Measurements from ENCODE around the gene ADPRS.

Gene ADPRS

DNA sequence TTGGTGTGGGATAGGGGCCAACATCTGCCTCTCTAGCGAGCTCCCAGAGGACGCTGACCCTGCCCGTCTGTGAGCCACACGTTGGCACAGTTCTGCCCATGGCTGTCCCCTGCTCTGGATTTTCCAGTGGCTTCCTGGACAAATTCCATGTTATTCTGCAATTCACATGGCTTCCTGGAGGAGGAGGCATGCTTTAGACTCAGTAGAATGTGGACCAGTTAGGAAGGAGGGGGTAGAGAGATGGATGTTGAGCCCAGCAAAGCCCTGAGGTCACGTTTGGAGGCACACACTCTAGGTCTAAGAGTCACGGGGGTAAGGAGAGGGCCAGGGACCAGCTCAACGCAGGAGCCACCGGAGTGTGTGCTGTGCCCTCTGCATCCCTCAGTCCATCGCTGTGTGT, 24.1 kb downstream of the ADPRS start:
- DNase-seq, result no peak

- DNase-seq, result no peak
Measured at GRCh38 chr1:36114371-36114770, 25.7 kb downstream of the ADPRS start.

- peak; percentile 90 for DNase-seq
Measured at GRCh38 chr1:36115200-36115669, 26.5 kb downstream of the ADPRS start.

GRCh38 chr1:36115931-36116330, 27.2 kb downstream of the ADPRS start:
- DNase-seq, result peak; percentile 61

DNA sequence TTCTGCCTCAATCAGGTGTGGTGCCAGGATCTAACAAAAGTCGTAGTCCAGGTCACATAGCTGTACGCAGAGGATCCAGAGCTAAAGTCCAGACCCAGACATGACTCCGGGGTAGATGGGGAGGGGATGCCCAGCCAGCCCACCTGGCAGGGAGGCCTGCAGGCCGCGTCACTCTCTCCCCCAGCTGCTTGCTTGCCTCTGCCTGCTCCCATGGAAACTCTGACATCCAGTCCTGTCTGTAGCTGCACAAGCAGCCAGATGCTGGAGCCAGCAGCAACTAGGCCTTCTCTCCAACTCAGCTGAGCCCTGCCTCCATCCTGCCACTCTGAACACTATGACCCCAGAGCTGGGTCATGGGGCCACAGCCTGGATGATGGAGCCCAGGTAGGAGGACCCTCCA, 28.2 kb downstream of the ADPRS start:
- no peak for DNase-seq

DNA sequence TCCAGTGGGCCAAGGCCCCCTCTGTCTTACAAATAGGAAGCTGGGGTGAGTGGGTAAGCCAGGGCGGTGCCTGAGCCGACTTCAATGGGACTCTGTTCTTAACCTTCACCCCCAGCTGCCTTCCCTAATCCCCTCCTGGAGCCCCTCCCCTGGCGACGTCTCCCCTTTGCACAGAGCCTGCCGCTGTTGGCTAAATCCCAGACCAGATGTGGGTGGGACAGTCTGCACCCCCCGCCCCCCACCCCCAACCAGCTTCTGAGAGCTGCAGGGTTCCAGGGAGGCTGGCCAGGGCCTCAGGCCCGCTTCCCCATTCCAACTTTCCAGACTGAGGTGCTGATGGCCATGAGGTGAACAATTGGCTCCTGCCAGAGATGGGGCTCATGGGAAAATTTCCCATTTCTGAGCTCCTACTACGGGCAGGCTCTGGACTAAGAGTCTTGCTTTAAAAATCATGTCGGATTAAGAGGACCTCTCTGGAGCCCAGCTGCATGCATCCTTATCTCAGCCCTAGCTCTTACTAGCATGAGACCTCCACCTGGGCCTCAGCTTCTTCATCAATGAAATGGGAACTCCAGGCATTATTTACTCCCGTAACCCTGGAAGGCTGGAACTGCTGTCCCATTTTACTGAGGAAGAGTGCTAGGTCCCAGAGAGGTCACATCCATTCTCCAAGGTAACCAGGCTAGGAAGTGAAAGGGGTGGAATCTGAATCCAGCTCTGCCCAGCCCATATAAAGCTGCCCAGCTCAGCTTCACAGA, 29.9 kb downstream of the ADPRS start:
- DNase-seq, result no peak

DNA sequence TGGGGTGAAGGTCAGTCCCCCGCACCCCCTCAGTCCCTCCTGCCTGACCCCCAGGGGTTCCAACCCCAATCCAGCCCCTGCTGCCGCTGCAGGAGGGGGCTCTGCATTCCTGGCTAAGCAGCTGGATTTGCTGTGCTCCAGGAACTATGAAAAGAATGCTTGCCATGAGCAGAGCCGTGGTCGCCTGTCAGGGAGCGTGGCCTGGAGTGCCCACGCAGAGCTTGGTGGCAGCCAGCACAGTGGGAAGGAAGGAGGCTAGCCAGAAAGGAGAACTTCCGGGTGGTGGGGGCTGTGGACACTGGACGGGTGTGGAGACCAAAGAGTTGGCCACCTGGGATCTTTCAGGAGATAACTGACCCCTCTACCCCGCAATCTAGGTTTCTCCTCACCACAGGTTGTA, 30.8 kb downstream of the ADPRS start:
- peak; percentile 32 for DNase-seq

GRCh38 chr1:36122062-36123030, 33.7 kb downstream of the ADPRS start:
- DNase-seq, result no peak

- peak; percentile 50 for DNase-seq
Measured at GRCh38 chr1:36123356-36123755, 34.7 kb downstream of the ADPRS start.

DNA sequence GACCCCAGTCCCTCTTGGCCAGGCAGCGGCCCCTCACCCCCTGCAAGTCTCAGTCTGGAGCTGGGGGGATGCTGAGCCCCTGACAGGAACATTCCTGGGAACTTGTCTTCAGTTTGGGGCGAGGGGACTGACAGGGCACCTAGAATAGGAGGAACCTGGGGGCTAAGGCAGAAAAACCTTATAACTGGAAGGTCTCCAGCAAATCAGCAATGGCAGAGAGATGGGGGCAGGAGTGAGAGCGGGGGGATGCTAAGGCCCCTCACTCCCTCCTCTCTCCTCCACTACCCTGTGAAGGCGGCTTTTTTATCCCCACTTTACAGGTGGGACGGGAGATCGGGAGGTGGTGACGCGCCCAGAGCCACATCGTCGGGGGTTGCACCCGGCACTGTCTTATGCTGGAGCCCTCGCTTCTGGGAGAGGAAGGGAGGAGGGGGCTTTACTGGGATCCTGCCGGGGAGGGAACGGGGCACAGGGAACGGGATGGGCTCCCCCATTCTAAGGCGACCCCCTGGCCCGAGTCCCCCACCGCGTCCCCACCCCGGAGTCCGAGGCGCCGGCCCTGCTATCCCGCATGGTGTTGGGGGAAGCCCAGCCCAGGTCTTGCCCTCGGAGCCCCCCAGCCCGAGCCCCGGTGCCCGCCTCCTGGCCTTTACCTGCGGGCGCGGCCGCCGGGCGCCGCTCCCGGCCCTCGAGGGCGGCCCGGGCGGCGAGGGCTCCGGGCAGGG, 35.9 kb downstream of the ADPRS start:
- DNase-seq, result no peak

DNA sequence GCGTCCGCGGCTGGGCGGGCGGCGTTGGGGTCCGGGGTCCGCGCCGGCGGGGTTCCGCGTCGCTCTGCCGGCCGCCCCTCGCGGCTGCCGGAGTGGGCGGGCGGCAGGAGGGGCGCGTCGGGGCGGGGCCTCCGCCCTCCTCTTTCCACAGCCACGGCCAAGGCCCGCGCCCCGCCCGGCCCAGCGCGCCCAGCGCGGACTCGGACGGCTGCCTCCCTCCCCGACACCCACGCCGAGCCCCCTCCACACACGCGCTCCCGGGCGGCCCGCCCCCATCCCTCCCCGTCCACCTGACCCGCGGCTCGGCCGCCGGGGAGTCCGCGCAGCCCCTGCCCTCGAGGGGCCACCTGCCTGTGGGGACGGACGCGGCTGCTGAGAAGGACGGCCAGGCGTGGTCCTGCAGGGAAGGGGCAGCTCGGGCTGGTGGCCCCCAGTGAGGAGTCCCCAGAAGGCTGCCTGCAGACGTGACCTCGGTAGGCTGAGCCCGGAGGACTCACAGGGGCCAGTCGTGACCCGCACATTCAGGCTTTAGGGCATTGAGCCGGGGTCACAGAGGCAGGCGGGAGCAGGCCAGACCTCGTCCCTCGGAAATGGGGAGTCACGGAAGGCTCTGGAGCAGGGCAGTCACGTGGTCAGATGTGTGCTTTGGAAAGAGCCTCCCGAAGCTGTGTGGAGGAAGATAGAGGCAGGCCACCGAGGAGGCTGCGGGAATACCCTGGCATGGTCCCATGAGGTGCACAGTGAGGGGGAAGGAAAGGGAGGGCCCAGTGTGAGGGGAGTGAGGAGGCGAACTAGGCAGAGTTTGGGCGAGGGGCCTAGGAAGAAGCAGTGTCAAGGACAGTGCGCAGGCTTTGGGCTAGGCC, 36.7 kb downstream of the ADPRS start, which contains the start of gene COL8A2:
COL8A2 (minus strand) TSS at position 94 of the 863 bp plus-strand sequence. CDS start 24,980 bp downstream, outside the sequence.
- DNase-seq, result no peak

GRCh38 chr1:36126005-36126716, 37.5 kb downstream of the ADPRS start:
- DNase-seq, result no peak

DNA sequence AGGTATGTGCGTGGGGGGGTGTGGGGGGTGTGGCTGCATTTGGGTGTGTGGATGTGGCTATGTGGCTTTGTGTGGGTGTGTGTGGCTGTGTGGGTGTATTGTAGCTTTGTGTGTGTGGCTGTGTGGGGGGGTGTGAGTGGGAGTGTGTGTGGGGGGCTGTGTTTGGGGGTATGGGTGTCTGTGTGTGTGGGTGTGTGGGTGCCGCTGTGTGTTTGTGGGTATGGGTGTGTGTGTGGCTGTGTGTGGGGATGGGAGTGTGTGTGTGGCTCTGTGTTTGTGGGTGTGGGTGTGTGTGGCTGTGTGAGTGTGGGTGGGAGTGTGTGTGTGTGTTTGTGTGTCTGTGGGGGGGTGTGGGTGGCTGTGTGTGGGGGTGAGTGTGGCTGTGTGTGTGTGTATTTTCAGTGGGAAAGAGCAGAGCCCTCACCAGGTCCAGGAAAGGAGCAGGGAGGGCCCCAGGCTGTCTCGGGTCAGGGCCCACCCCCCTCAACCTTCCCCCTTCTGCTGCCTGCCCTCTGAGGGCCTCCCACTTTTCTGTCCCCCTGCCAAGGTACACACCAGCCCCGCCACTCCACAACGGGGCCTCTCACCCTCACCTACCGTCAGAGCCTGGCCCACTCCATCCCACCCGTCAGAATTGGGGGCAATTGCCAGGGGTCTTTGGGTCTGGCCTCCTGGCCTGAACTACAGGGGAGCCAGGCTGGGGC, 38.3 kb downstream of the ADPRS start:
- no peak for DNase-seq

DNA sequence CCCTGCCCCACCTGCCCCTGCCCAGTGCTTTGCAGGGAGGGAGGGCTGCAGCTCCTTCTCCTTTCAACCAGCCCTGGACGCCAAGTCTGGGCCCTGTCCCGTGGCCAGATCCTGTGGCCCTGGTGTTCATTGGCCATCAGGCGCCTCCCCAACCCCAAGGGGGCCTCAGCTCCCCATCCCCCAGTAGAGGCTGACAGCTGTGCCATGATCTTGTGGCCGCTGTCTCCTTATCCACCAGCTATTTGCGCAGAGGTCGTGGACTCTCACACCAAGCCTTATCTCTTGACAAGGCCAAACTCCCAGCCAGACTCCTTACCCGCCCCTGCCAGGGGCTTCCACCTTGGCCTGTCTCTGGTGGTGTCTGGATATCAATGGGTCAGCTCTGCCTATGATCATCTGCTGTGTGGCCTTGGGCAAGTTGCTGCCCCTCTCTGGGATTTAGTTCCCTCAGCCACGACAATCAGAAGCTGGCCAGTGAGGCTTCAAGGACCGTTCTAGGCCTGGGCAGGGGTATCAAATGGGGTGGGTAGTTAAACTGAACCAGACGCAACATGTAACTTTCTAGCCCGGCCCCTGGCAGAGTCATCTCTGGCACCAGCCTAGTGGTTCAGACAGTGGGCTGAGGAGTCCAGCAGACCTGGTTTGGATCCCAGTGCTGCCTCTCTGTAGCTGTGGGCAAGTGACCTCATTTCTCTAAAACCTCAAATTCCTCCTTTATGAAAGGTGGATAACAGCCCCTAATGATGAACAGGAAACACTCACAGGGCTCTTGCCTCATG, 39.6 kb downstream of the ADPRS start:
- peak; percentile 69 for DNase-seq

- no peak for DNase-seq
Measured at GRCh38 chr1:36128905-36129206, 40.2 kb downstream of the ADPRS start.

DNA sequence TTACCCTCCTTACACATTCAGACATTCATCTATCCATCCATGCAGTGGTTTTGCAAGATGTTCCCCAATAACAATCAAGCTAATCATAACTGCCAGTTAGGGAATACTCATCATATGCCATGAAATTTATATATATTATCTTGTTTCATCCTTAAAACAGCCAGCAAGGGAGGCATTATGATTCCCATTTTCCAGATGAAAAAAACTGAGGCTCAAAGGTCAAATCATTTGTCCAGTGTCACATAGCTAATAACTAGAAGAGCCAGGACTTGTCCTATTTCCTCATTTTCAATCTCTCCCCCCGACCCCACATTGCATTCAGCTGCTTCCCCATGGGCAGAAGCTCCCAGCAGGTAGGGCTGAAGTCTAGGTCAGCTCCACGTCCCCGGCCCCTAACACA, 43.3 kb downstream of the ADPRS start:
- no peak for DNase-seq

GRCh38 chr1:36133484-36133883, 44.8 kb downstream of the ADPRS start:
- DNase-seq, result peak; percentile 95

GRCh38 chr1:36134031-36134430, 45.3 kb downstream of the ADPRS start:
- DNase-seq, result no peak

DNA sequence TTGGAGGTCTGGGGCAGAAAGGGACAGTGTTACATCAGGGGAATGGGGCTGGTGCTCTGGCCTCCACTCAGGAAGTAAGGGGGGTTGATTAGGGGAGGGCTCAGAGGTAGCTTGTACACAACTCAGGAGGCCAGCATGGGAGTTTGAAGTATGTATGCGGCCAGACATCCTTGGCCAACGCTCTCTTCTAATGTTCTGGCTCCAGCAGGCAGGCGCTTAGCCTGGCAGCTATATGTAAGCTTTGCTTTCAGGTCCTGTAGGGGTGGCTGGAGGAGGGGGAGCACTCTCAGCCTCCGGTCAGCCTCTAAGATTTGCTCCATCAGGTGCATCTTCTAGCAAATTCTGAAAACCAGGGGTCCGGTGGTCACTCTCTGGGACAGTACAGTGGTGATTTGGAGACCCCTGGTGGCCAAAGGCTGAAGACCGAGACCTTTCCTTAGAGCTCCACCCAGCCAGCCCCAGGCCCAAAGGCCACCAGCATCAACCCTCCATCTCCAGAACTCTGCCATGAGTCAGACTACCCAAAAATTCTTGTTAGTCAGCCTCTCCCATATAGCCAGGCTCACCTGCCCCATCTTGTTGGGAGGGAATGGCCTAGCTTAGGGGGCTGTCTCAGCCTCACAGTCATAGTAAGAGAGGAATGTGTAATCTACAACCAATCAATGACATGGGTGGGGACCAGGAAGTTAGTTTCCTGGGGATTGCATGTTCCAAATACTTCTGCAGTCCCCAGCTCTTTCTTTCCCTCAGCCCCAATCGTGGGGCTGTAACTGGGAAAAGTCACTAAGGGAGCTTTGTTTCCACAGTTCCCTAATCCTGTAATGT, 46.0 kb downstream of the ADPRS start:
- DNase-seq, result peak; percentile 81

Data from fibroblast of upper back skin (primary cell).